Measurements from ENCODE around the gene PXMP2.
"Not testable (repeated sequence)": the region's sequence is repeated elsewhere in the genome, so short reads cannot be mapped to it uniquely, and the experiment has no call there.

The PXMP2 gene

DNA sequence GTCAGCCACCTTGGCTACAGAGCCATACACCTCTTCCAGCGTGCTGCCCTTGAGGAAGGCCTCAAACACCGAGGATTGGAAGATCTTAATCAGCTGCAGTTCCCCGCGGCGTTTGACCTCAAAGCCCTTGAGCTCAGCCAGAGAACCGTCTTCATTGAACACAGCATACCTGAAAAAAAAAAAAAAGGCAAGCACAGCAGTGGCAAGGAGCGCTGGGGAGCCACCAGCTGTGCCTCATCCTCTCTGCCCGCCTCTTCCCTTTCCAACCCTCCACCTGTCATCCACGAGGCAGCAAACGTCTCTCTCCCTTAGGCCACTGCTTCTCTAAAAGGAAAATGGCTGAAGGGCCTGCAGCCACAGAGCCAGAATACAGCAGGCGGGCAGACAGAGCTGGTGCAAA lies 26.4 kb upstream of the PXMP2 start:
- DNase-seq, result no peak

DNA sequence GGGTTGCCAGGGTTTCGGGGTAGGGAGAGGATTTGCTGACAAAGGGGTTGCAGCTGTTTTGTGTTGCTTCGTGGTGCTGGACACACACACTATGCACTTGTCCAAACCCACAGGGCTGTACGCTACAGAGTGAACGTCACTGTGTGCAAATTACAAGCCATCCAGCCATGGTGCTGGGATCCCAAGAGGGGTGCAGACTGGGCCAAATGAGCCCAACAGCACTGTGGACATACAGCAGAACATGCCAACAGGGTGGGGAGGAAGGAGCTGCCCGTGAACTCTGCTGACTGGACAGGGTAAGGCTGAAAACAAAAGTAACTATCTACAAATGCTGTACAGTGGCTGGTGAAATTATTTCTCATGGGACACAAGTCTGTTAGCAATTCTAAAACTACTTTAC lies 25.4 kb upstream of the PXMP2 start:
- DNase-seq, result no peak

DNA sequence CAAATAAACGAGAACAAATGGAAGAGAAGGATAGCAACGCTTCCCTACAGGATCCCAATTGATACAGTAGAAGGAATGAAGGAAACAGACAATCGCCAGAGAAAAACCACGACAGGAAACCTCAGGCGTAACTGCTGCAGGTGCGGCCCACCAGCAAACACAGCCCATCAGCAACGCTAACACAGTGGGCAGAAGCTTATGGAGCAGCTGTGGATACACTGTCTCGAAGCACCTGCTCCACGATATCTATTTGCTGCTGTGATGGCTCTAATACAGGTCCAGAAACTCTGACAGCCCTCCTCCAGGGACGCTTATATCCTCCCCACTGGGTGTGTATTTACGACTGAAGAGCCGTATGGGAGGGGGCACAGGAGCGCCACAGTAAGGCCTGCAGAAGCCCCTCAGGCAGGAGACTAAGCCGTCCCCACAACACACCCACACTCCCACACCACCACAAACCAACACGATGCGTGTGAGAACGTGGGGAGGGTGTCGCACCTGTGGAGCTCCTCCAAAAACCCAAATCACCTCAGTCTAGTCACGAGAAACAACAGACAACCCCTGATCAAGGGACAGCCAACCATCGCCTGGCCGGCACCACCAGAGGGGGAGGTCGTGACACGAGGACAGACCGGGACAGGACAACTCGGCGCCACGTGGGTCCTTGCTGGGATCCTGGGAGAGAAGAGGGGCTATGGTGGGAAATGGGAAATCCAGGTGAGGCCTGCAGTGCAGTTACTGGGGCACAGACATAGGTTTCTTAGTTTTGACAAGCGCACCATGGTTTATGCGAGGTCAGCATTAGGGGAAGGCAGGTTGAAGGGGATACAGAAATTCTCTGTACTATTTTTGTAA lies 24.3 kb upstream of the PXMP2 start:
- DNase-seq, result no peak

DNA sequence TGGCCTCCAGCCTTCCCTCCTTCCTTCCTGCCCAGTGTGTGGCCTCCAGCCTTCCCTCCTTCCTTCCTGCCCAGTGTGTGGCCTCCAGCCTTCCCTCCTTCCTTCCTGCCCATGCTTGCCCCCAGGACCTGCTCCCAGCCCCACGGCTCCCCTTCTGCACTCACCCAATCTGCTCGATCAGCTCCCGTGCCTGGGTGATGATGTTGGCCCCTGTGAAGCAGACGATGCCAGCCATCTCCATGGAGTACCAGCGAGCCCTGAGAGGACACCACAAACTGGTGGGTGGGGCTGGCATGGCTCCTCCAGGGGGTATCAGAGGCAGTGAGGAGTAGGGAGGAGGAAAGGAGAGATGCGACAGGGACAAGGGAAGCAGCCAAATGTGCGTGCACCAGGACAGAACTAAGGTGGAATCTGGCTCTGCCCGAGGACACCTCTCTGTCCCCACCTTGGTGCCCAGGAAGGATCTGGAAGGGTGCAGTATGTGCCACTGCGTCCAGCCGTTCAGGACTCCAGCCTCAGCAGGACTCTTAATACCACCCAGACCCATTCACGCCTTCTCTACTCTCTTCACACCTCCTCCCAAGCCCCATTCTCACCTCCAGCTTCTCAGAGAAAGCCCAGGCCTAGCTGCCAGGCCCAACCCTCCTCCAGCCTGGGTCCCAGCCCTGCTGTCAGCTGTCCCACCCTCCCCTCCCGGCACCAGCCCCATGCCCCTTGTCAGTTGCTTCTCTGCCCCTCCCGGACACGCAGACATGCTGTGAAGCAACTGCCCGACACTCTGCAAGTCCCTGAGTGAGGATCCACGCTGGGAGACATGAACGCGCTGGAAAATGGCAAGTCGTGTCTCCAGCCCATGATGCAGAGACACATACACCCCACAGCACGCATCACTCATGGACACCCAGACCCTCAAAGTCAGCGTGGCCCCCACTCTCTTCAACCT lies 22.9 kb upstream of the PXMP2 start:
- DNase-seq, result no peak

DNA sequence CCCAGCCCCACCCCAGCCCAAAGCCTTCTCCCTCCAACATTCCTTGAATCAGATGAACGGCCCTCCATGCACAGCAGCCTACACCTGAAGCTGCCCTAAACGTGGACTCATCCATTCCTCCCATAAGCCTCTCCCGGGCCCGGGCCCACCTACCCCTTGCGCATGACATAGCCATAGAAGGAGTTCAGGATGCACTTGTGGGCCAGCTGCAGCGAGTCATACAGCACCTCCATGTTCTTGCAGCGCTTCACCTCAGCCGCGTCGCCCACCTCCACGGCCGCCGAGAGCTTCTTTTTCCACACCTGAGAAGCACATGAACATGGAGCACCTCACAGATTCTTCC lies 22.3 kb upstream of the PXMP2 start:
- no peak for DNase-seq

DNA sequence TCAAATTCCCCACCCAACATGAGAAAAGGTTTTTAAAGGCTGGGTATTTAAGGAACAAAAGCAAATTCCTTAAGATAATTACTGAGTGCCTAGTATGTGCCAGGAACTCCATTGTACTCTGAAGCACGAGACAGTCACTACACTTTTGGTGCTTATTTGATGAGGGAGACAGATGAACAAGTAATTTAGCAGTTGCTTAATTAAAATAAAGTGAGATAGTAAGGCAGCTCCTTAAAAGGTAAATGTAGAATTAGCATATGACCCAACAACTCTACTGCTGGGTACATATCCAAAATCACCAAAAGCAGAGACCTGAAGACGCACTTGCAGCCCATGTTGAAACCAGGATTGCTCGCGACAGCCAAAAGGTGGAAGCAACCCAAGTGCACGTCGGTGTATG lies 21.6 kb upstream of the PXMP2 start:
- DNase-seq, result no peak

DNA sequence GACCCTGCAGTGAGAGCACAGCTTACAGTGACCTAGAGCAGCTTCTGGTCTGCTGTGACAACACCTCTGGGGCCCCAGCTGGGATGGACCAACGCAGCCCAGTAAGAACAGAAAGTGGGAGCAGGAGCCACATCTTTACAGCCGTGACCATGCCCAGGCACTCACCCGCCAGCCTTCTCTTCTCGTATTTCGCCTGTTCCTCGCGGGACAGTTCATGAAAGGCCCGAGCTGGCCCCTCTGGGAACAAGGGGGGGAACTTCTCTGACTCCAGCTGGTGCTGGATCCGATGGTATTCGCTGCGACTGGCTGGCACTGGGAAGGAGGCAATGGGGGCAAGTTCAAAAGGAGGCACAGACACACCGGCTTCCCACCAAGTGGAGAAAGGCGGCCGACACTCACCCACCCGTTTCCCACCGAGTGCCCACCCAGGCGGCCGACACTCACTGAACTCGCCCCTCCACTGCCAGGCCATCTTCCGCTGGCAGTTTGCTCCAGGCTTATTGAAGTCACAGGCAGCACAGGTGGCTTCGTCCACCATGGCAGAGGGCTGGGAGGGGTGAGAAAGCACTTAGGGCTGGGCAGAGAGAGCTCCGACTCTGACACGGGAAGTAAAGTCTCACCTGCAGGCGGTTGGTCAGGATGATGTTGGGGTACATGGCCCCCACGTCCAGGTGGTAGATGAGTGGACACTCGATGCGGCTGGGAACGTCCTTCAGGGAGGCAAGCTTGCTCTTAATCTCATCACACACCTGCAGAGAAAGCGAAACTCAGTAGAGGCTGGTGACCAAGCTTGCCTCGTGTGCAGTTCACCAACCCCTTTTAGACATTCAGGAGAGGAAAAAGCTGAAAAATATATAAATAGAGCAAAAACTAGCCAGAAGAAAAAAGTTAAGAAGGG lies 18.9 kb upstream of the PXMP2 start:
- no peak for DNase-seq

DNA sequence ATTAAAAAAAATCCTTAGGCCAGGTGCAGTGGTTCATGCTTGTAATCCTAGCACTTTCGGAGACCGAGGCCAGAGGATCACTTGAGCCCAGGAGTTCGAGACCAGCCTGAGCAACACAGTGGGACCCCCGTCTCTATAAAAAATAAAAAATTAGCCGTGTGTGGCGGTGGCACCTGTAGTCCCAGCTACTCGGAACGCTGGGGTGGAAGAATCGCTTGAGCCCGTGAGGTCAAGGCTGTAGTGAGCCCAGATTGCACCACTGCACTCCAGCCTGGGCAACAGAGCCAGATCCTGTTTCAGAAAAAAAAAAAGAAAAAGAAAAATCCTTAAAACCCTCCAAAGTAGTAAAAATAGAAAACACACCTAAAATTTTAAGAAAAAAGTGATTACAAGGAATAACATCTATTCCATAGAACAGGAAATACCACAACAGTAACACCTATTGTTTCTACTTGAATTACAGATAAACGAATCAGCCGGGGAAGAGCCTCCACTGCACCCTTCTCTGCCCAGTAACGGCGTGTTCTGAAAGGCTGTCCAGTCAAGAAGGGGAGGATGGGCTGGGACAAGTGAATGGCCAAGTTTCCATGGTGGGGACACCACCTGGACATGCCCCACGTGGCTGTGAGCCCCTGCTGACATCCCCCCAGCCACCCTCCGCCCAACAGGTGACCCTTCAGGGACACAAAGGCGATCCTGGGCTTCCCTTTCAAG lies 18.1 kb upstream of the PXMP2 start:
- no peak for DNase-seq

DNA sequence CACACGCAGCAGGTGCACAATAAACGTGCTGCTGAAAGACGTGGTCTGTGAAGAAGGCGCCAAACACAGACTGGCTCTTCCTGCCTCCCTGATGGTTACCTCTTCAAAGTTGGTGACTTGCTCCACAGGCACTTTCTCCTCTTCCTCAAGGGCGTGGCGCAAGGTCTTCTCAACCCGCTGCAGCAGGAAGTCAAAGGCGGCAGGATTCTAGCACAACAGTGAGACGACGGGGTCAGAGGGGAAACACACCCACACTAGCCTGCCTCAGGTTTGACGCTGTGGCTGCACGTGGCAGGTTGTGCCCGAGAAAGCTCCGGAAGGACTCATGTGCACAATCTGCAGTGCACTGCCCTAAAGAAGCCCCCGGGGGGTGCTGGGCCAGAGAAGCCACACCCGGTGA lies 15.3 kb upstream of the PXMP2 start:
- no peak for DNase-seq

DNA sequence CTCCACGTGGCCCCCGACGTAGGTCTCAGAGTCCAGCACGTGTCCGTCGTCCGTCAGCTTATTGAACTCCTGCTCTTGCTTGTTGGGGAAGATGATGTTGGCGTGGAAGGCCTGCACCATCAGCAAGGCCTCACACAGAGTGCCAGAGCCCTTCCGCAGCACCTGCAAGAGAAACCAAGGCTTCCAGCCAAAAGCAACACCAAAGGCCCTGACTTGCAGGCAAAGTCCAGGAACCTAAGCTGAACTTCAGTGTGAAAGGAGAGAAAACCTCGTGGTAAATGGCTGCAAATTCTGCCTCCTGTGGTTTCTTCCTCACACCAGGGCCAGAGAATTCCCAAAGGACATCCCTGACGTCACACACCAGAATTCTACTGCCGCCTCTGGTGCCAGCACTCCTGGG lies 14.7 kb upstream of the PXMP2 start:
- no peak for DNase-seq

DNA sequence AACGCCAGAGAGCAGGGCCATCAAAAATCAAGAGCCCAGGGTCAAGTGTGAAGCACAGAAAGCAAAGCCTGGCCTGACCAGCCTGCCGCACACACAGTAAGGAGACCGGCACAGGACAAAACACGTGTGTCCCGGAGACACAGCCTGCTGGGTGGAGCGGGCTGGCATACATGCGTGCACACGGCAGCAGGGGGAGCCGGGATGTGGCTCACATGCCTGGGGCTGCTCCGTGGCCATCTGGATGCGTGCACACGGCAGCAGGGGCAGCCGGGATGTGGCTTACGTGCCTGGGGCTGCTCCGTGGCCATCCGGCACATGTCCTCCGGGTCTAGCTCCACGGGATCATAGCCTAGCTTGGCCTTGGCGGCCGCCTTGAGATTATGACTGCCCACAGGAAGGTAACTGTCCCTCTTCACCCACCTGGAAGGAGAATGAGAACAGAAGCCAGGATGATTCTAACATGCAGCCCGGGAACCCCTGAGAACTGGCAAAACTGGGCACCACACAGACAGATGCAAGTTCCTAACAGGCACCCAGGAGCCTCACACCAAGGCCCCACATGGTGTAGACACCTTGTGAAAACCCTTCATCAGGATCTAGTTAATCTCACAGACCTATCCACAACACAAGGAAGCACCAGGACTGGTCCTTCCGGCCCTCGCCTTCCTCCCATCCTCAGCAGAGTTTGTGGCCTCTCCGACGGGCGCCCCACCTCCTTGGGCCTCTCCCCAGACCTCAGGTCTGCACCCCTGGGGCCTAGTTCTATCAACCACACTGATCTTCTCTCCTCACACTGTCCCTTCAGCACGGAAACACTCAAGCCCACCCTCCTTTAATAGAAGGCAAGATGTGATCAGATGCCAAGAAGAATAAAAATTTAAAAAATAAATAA lies 13.9 kb upstream of the PXMP2 start:
- no peak for DNase-seq

DNA sequence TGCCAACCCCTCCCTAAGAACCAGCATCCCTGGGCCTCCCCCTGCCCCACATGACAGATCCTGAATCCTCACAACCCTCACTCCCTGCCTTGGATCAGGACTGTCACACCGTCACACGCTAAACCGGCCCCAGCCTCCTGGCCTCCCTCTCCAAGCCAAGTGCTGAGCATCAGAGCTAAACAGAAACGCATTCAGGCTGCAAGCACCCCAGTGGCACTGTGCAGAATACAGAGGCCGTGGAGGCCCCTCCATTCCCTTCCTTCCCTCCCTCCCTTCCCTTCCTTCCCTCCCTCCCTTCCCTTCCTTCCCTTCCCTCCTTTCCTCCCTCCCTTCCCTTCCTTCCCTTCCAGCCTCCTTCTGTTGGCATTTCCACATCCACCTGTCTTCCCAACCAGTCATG lies 12.8 kb upstream of the PXMP2 start:
- DNase-seq, result no peak

DNA sequence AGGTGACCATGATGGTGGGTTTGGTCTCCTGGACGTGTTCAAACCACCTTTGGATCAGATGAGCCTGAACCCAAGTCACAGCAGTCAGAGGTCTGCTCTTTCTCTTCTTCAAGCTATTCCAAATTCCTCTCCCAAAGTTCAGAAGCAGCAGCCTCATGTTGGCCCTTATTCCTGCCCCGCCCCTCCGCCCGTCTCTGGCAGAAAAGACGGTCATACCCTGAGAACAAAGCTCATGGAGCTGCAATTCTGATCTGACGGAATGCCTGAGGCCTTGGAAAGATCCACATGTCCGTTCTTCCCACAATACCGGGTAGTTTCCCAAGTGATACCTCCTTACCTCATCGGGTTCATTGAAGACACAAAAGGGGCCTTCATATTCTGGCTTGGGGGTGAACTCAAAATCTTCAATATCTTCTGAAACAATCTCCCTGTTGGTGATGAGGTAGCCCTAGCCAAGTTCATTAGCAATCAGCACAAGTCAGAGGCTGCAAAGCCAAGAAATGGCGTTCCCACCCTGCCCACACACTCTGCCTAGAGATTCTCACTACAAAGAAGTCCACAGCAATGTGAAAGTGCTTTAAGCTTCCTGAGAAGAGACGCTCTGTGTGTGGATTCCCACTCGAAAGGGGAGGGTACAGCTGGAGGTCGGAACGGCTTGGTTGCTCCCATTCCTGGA lies 11.5 kb upstream of the PXMP2 start:
- no peak for DNase-seq

DNA sequence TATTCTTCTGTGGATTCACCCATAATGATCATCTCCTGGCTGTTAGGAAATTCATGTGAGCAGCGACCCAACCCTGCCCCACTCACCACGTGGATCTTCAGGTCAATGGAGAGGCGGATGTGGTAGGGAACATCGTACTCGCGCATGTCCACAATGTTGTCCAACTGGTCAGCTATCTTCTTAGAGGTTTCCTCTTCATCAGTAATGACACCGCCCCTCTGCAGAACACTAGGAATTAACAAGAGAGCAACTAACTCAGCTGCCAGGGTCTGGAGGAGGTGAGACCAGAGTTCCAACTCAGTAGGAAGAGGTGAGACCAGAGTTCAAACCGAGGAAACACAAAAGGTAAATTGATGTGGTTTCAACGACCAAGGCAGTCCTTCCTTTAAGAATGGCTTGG lies 9.9 kb upstream of the PXMP2 start:
- no peak for DNase-seq

DNA sequence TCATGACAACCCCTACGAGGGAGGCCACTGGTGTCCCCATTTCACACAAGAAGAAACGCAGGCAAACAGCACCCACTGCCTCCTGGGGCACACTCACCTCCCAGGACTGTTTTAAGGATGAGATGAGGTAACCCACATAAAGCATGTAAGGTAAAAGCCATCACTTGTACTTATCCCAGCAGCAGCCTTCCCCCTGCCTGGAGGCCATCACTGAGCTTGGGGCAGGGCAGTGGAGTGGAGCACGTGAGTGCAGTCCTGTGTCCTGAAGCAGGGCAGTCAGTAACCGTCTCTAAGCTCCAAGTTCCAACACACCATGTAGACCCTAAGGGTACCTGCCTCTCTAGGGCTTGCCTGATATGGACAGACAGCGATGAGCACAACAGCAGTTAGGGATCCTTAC lies 2.0 kb upstream of the PXMP2 start:
- no peak for DNase-seq

DNA sequence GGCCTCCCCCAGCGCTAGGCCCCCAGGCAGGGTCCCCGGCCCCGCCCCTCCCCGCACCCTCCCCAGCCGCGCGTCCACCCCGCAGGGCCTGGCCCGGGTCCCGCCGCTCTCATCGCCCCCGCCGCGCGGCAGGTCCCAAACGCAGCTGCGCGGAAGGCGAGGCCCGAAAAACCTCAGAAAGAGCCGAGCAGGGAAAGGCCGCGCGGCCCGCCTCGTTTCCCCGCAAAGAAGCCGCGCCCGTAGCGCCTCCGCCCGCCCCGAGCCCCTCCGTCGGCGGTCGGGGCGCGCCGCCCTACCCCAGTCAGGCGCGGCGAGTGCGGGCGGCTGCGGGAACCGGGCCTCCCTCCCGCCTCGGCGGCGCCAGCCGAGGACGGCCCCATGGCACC lies 569 bp upstream of the PXMP2 start:
- peak in 2 of 3 donors; percentile 22 to 53 for DNase-seq

DNA sequence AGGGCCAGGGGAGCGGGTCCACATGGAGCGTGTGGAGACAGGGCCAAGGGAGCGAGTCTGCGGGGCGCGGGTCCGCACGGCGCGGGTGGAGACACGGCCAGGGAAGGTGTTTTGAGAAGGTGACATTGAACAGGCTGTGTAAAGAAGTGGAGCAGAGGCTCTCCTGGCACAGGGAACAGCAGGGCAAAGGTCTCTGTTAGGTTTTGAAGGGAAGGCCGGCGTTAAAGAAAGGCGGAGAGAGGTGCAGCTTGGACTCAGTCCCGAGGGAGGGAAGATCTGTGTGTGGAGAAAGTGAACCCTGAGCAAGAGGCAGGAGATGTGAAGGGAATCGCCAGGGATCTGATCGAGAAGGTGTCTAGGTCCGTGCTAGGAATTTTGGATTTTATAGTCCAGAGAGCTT lies 1.8 kb downstream of the PXMP2 start:
- DNase-seq, result no peak

DNA sequence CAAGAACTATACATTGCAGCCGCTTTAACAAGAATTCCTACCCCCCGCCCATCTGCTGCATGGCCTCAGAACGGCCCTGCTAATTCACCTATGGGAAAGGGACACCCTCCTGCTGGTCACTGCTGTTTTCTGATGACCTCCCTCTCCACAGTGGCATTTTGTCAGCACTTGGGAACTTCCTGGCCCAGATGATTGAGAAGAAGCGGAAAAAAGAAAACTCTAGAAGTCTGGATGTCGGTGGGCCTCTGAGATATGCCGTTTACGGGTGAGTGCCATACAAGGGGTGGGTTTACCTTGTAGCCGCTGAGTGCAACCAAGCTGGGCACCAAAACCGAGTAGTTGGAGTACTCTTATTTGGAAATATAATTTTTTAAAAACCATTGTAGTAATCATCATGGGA lies 2.7 kb downstream of the PXMP2 start:
- DNase-seq, result no peak

DNA sequence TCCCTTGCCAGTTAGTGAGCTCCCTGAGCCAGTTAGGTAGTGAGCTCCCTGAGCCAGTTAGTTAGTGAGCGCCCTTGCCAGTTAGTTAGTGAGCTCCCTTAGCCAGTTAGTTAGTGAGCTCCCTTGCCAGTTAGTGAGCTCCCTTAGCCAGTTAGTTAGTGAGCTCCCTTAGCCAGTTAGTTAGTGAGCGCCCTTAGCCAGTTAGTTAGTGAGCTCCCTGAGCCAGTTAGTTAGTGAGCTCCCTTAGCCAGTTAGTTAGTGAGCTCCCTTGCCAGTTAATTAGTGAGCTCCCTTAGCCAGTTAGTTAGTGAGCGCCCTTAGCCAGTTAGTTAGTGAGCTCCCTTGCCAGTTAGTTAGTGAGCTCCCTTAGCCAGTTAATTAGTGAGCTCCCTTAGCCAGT lies 4.6 kb downstream of the PXMP2 start:
- not testable (repeated sequence) for DNase-seq

DNA sequence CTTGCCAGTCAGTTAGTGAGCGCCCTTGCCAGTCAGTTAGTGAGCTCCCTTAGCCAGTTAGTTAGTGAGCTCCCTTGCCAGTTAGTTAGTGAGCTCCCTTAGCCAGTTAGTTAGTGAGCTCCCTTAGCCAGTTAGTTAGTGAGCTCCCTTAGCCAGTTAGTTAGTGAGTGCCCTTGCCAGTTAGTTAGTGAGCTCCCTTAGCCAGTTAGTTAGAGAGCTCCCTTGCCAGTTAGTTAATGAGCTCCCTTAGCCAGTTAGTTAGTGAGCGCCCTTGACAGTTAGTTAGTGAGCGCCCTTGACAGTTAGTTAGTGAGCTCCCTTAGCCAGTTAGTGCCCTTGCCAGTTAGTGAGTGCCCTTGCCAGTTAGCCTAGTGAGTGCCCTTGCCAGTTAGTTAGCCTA lies 7.5 kb downstream of the PXMP2 start:
- DNase-seq, result not testable (repeated sequence)

DNA sequence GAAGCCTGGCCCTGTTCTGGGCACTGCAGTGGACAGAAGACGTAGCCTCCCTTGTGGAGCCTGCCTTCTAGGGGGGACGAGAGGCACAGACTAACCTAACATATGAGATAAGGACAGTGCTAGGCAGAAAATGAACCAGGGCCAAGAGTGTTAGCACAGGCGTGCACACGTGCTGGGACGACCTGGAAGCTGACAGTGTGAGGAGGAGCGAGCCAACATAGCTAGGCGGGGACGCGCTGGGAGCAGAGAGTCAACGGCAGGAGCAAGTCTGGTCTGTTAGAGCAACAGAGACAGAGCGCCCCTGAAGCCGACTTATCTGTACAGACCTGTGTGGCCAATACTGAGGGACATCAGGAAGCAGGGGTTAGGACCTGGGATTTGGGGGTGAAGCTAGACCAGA lies 8.0 kb downstream of the PXMP2 start:
- no peak for DNase-seq
